ENCODE measurements around the gene FAM217B.

The FAM217B gene

DNA sequence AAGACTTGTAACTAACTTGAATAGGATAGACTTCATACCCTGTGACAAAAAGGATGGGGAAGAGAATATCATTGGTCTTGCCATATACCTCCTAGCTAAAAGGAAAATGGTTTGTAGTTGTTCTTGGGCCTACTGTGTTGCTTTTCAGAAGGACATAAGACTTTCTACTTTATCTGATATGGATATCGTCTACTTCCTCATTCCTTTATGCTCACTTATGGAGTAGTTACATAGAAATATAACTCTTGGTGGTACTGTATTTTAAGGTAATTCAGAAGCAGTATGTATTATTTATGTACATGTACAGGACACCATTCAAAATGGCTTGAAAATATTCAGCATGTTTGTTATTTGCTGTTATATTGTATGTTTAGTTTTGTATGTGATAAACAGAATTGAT, 8.0 kb downstream of the FAM217B start:
- peaks cover 13% of the 10 kb centered on the region for H3F3A ChIP-seq (ENCODE audit: insufficient read depth, low read length)
- DNase-seq = no peak
- TF ChIP-seq CTCF (IDR thresholded peaks at IDR 0.05; ENCODE audit: low read length) = no peak
- TF ChIP-seq EZH2 (optimal IDR thresholded peaks at IDR 0.05; ENCODE audit: low read depth, low read length) = no peak
- TF ChIP-seq EZH2phosphoT487 (IDR thresholded peaks at IDR 0.05; ENCODE audit: low read length) = no peak
- peaks cover 13% of the 10 kb centered on the region for H3K4me1 ChIP-seq (ENCODE audit: low read length)
- no peaks in the 10 kb centered on the region for H3K9me3 ChIP-seq (replicated peaks; ENCODE audit: insufficient read depth, low read length)
- H3K36me3 ChIP-seq (replicated peaks; ENCODE audit: insufficient read depth, low read length) = peaks cover 5% of the 10 kb centered on the region
- no peaks in the 10 kb centered on the region for H3K79me2 ChIP-seq (ENCODE audit: low read length)
- no peak overlapping the region for H3K4me3 ChIP-seq (ENCODE audit: low read length)
- no peak overlapping the region for H3K9ac ChIP-seq (ENCODE audit: low read length)
- H3K4me2 ChIP-seq (ENCODE audit: low read depth, low read length) = no peak overlapping the region
- H3K27ac ChIP-seq (ENCODE audit: low read length) = peak overlapping the region; percentile 35; the same call in 1 of the 2 replicates
- H3K27me3 ChIP-seq (replicated peaks; ENCODE audit: insufficient read depth, low read length) = no peaks in the 10 kb centered on the region
- H2AFZ ChIP-seq (ENCODE audit: low read length) = no peak overlapping the region
- no peaks in the 10 kb centered on the region for H4K20me1 ChIP-seq (ENCODE audit: insufficient read depth, low read length)
- H3K9me2 ChIP-seq (replicated peaks; ENCODE audit: insufficient read depth, low read length) = no peaks in the 10 kb centered on the region

DNA sequence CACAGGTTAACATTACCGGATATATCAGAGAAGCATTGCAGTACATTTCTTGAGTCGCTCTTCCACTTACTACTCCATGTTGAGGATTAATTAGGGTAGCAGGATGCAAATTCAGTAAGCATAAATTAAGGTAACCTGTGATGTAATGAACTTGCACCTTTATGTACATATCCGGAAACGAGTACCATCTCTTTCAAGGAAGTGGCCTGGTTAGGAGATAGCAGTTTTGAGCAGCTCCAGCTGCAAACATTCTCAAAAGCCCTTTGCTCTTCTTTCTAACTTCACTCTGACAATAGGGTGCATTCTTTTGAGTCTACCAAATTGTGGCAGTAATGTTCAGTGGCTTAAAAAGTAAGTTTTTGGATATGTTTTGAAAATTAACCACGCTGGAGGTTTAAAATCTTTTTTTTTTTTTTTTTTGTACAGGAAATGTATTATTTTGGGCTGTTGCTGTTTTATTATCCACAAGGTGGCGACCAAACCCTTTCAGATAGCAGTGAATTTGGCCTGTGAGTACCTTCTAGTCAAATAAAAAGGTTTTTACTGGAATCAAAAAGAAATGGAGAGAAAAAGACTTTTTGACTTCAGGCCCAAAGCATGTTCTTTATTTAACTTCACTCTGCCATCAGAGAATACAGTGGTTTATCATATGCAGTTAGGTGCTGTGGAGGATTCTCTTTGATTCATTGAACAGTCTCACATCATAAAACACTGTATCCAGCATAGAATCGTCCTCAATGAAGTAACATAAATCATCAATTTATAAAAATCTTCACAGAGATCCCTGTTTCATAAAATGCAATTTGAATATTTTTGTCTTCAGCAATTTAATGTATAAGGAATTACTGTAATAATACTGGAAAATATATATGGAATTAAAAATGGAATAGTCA, 8.9 kb downstream of the FAM217B start:
- peak overlapping the region; percentile 35; the same call in 1 of the 2 replicates for H3K27ac ChIP-seq (ENCODE audit: low read length)
- TF ChIP-seq EZH2phosphoT487 (IDR thresholded peaks at IDR 0.05; ENCODE audit: low read length) = no peak
- no peak for TF ChIP-seq EZH2 (optimal IDR thresholded peaks at IDR 0.05; ENCODE audit: low read depth, low read length)
- TF ChIP-seq CTCF (IDR thresholded peaks at IDR 0.05; ENCODE audit: low read length) = peak; percentile 61
- H3K36me3 ChIP-seq (replicated peaks; ENCODE audit: insufficient read depth, low read length) = no peaks in the 10 kb centered on the region
- no peaks in the 10 kb centered on the region for H3K79me2 ChIP-seq (ENCODE audit: low read length)
- H3K9ac ChIP-seq (ENCODE audit: low read length) = no peak overlapping the region
- peak overlapping the region; percentile 44 for H3K4me2 ChIP-seq (ENCODE audit: low read depth, low read length)
- peaks cover 13% of the 10 kb centered on the region for H3K4me1 ChIP-seq (ENCODE audit: low read length)
- no peaks in the 10 kb centered on the region for H3K27me3 ChIP-seq (replicated peaks; ENCODE audit: insufficient read depth, low read length)
- no peak overlapping the region for H3K4me3 ChIP-seq (ENCODE audit: low read length)
- peaks cover 13% of the 10 kb centered on the region for H3F3A ChIP-seq (ENCODE audit: insufficient read depth, low read length)
- DNase-seq = peak; percentile 56
- H2AFZ ChIP-seq (ENCODE audit: low read length) = no peak overlapping the region
- H4K20me1 ChIP-seq (ENCODE audit: insufficient read depth, low read length) = no peaks in the 10 kb centered on the region
- no peaks in the 10 kb centered on the region for H3K9me3 ChIP-seq (replicated peaks; ENCODE audit: insufficient read depth, low read length)
- H3K9me2 ChIP-seq (replicated peaks; ENCODE audit: insufficient read depth, low read length) = no peaks in the 10 kb centered on the region

DNA sequence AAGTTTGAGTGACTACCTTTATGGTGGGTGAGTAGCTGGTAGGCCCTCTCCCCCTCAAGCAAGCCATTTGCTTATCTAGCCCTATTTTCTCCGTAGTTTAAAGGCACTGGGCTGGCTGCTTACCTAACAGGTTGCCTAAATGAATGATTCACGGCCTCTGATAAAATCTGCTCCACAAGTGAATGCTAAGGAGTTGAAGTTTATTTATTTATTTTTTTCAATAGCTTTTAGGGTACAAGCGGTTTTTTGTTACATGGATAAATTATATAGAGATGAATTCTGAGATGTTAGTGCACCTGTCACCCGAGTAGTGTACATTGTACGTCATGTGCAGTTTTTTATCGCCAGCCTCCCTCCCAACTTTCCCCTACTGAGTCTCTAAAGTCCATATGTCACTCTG, 9.7 kb downstream of the FAM217B start:
- Histone ChIP-seq H3K4me1 (ENCODE audit: low read length) (peaks cover 18% of the 10 kb centered on the region), H3F3A (ENCODE audit: insufficient read depth, low read length) (peaks cover 13% of the 10 kb centered on the region), H3K9me2 (replicated peaks; ENCODE audit: insufficient read depth, low read length) (no peaks in the 10 kb centered on the region), H3K9ac (ENCODE audit: low read length) (no peak overlapping the region), H3K9me3 (replicated peaks; ENCODE audit: insufficient read depth, low read length) (no peaks in the 10 kb centered on the region), H3K79me2 (ENCODE audit: low read length) (no peaks in the 10 kb centered on the region), H3K27me3 (replicated peaks; ENCODE audit: insufficient read depth, low read length) (no peaks in the 10 kb centered on the region), H3K4me3 (ENCODE audit: low read length) (no peak overlapping the region), H4K20me1 (ENCODE audit: insufficient read depth, low read length) (no peaks in the 10 kb centered on the region), H3K4me2 (ENCODE audit: low read depth, low read length) (no peak overlapping the region), H3K27ac (ENCODE audit: low read length) (no peak overlapping the region), H2AFZ (ENCODE audit: low read length) (no peak overlapping the region), H3K36me3 (replicated peaks; ENCODE audit: insufficient read depth, low read length) (no peaks in the 10 kb centered on the region)
- DNase-seq = no peak
- TF ChIP-seq EZH2phosphoT487 (IDR thresholded peaks at IDR 0.05; ENCODE audit: low read length) (no peak), CTCF (IDR thresholded peaks at IDR 0.05; ENCODE audit: low read length) (no peak), EZH2 (optimal IDR thresholded peaks at IDR 0.05; ENCODE audit: low read depth, low read length) (no peak)

Measured in MM.1S (cell line).